IMR-90 (cell line): ENCODE data around the gene GPC5. TPM values are rescaled to one million over a fixed set of nuclear protein-coding genes. Genes with fewer than 3 reads are reported as not detected.

Experiments used
- ATAC-seq: fragments of 200-7000 bp; cut with Tn5 transposase; 2 replicates; pipeline ENCODE4 v1.9.1; 2020; ENCODE audit warnings: low read depth, mild to moderate bottlenecking, moderate library complexity
- BruUV-seq: library from RNA; stranded (reverse); fragments of 400-500 nt; replicated peaks from 2 replicates; lab custom pipeline; 2021; lab: Mats Ljungman, UMichigan
- CTCF ChIA-PET: fragments of 300-600 bp; formaldehyde crosslinking; extraction: SDS; loops from one replicate; lab custom pipeline; 2021; ENCODE audit warnings: antibody characterized with exemption; lab: Yijun Ruan, JAX
- POLR2A ChIA-PET: fragments of 300-600 bp; sonication (Branson Sonifier 250); formaldehyde crosslinking; loops from one replicate; lab custom pipeline; 2022; ENCODE audit warnings: antibody characterized with exemption; ENCODE audit not compliant: unreplicated experiment; lab: Charles Lee
- DNase-seq: peaks from one replicate; pipeline ENCODE4 v3.0.0; 2013
- H2AFZ ChIP-seq: replicated peaks from 2 replicates; pipeline ENCODE3; 2013; ENCODE audit warnings: low read length, mild to moderate bottlenecking; ENCODE audit not compliant: poor library complexity
- H2AK5ac ChIP-seq: 2 replicates; pipeline ENCODE4 v1.6.1; 2013; ENCODE audit warnings: low read depth, low read length, inconsistent platforms
- H2AK9ac ChIP-seq: replicated peaks from 2 replicates; pipeline ENCODE3; 2013; ENCODE audit warnings: mild to moderate bottlenecking, low read depth, low read length, moderate library complexity; ENCODE audit not compliant: poor library complexity
- H2BK120ac ChIP-seq: 2 replicates; pipeline ENCODE4 v1.6.1; 2013; ENCODE audit warnings: low read depth, low read length, inconsistent platforms
- H2BK15ac ChIP-seq: 3 replicates; pipeline ENCODE4 v1.6.1; 2013; ENCODE audit warnings: low read depth, low read length, inconsistent platforms
- H2BK20ac ChIP-seq: 2 replicates; pipeline ENCODE4 v1.6.1; 2013; ENCODE audit warnings: low read depth, mild to moderate bottlenecking, inconsistent platforms, low read length, moderate library complexity
- H2BK5ac ChIP-seq: 2 replicates; pipeline ENCODE4 v1.6.1; 2013; ENCODE audit warnings: mild to moderate bottlenecking, low read depth, low read length, inconsistent platforms; ENCODE audit not compliant: poor library complexity, severe bottlenecking
- H3K14ac ChIP-seq: replicated peaks from 2 replicates; pipeline ENCODE4 v1.6.1; 2013; ENCODE audit warnings: low read depth, low read length, inconsistent platforms
- H3K18ac ChIP-seq: 2 replicates; pipeline ENCODE4 v1.6.1; 2013; ENCODE audit warnings: low read depth, low read length, control low read depth
- H3K23ac ChIP-seq: 2 replicates; pipeline ENCODE4 v1.6.1; 2013; ENCODE audit warnings: low read depth, low read length, inconsistent platforms
- H3K27ac ChIP-seq: 2 replicates; pipeline ENCODE4 v1.5.1; 2013; ENCODE audit warnings: mild to moderate bottlenecking, control low read depth, low read length; ENCODE audit not compliant: insufficient read depth
- H3K27me3 ChIP-seq: 2 replicates; pipeline ENCODE4 v1.6.1; 2013; ENCODE audit warnings: low read length; ENCODE audit not compliant: control insufficient read depth, insufficient read depth
- H3K36me3 ChIP-seq: 2 replicates; pipeline ENCODE4 v1.6.1; 2013; ENCODE audit warnings: low read length, mixed read lengths; ENCODE audit not compliant: control insufficient read depth, insufficient read depth
- H3K4ac ChIP-seq: 2 replicates; pipeline ENCODE4 v1.6.1; 2013; ENCODE audit warnings: low read depth, low read length, inconsistent platforms
- H3K4me1 ChIP-seq: 2 replicates; pipeline ENCODE4 v1.6.1; 2013; ENCODE audit warnings: low read length, mixed read lengths; ENCODE audit not compliant: control insufficient read depth, insufficient read depth
- H3K4me2 ChIP-seq: 2 replicates; pipeline ENCODE4 v1.6.1; 2013; ENCODE audit warnings: low read depth, mild to moderate bottlenecking, control low read depth, low read length, moderate library complexity
- H3K4me3 ChIP-seq: 2 replicates; pipeline ENCODE4 v1.5.1; 2013; ENCODE audit warnings: low read depth, mild to moderate bottlenecking, control low read depth, low read length, moderate library complexity; ENCODE audit not compliant: insufficient read depth
- H3K56ac ChIP-seq: 2 replicates; pipeline ENCODE4 v1.6.1; 2013; ENCODE audit warnings: low read length, inconsistent platforms; ENCODE audit not compliant: insufficient read depth; ENCODE audit errors: extremely low read depth
- H3K79me1 ChIP-seq, 2 experiments: 2 replicates each; pipeline ENCODE4 v1.6.1; 2013; ENCODE audit warnings: low read length in 2 of 2, inconsistent platforms in 1 of 2, low read depth in 1 of 2
- H3K9ac ChIP-seq: 2 replicates; pipeline ENCODE4 v1.6.1; 2013; ENCODE audit warnings: low read depth, low read length, control low read depth
- H3K9me1 ChIP-seq: 2 replicates; pipeline ENCODE4 v1.6.1; 2013; ENCODE audit warnings: low read length, inconsistent platforms; ENCODE audit not compliant: insufficient read depth
- H3K9me3 ChIP-seq: 2 replicates; pipeline ENCODE4 v1.6.1; 2013; ENCODE audit warnings: low read length; ENCODE audit not compliant: control insufficient read depth, insufficient read depth
- H4K20me1 ChIP-seq: 2 replicates; pipeline ENCODE4 v1.6.1; 2013; ENCODE audit warnings: low read length, inconsistent platforms; ENCODE audit not compliant: insufficient read depth
- H4K5ac ChIP-seq: 2 replicates; pipeline ENCODE4 v1.6.1; 2013; ENCODE audit warnings: mild to moderate bottlenecking, low read depth, low read length, control low read depth
- H4K8ac ChIP-seq, 2 experiments: 2 replicates each; pipeline ENCODE4 v1.6.1; 2013; ENCODE audit warnings: low read depth in 2 of 2, low read length in 2 of 2, control low read depth in 1 of 2, inconsistent platforms in 1 of 2
- H4K91ac ChIP-seq: 2 replicates; pipeline ENCODE4 v1.6.1; 2013; ENCODE audit warnings: low read depth, low read length, inconsistent platforms; ENCODE audit not compliant: insufficient read depth
- BHLHE40 ChIP-seq: fragments of 150-350 bp; IDR thresholded peaks from 2 replicates; pipeline ENCODE4 v1.6.1; 2016; ENCODE audit warnings: mild to moderate bottlenecking, low read depth, low read length
- CEBPB ChIP-seq: IDR thresholded peaks from 2 replicates; pipeline ENCODE4 v1.6.1; 2012; ENCODE audit warnings: low read depth, low read length, improper control_type of control experiment
- CHD1 ChIP-seq: IDR thresholded peaks from 2 replicates; pipeline ENCODE4 v1.6.1; 2012; ENCODE audit warnings: low read depth, low read length, improper control_type of control experiment
- ELK1 ChIP-seq: fragments of 150-350 bp; IDR thresholded peaks from 2 replicates; pipeline ENCODE4 v1.6.1; 2016; ENCODE audit warnings: low read depth, mild to moderate bottlenecking, low read length, moderate library complexity, borderline replicate concordance
- FOS ChIP-seq: fragments of 150-350 bp; IDR thresholded peaks from 2 replicates; pipeline ENCODE4 v1.6.1; 2016; ENCODE audit warnings: low read depth, low read length
- MAFK ChIP-seq: IDR thresholded peaks from 2 replicates; pipeline ENCODE4 v1.6.1; 2012; ENCODE audit warnings: low read depth, low read length, improper control_type of control experiment
- MAZ ChIP-seq: IDR thresholded peaks from 2 replicates; pipeline ENCODE4 v1.6.1; 2012; ENCODE audit warnings: low read depth, mild to moderate bottlenecking, low read length, improper control_type of control experiment, moderate library complexity, borderline replicate concordance
- MXI1 ChIP-seq: IDR thresholded peaks from 2 replicates; pipeline ENCODE4 v1.6.1; 2012; ENCODE audit warnings: low read depth, mild to moderate bottlenecking, low read length, moderate library complexity, borderline replicate concordance
- NFE2L2 ChIP-seq: fragments of 150-350 bp; IDR thresholded peaks from 2 replicates; pipeline ENCODE4 v1.6.1; 2016; ENCODE audit warnings: low read depth, mild to moderate bottlenecking, low read length
- POLR2A ChIP-seq: IDR thresholded peaks from 2 replicates; pipeline ENCODE4 v1.6.1; 2012; ENCODE audit warnings: mild to moderate bottlenecking, low read depth, low read length
- RAD21 ChIP-seq: IDR thresholded peaks from 2 replicates; pipeline ENCODE4 v1.6.1; 2012; ENCODE audit warnings: low read length, improper control_type of control experiment
- RCOR1 ChIP-seq: IDR thresholded peaks from 2 replicates; pipeline ENCODE4 v1.6.1; 2012; ENCODE audit warnings: mild to moderate bottlenecking, low read length, improper control_type of control experiment; ENCODE audit not compliant: insufficient replicate concordance
- RFX5 ChIP-seq: IDR thresholded peaks from 2 replicates; pipeline ENCODE4 v1.8.0; 2012; ENCODE audit warnings: low read depth, mild to moderate bottlenecking, low read length, moderate library complexity
- SMC3 ChIP-seq: fragments of 150-350 bp; IDR thresholded peaks from 2 replicates; pipeline ENCODE4 v1.6.1; 2016; ENCODE audit warnings: low read depth, mild to moderate bottlenecking, antibody characterized with exemption, low read length, moderate library complexity
- USF2 ChIP-seq: fragments of 150-350 bp; IDR thresholded peaks from 2 replicates; pipeline ENCODE4 v1.6.1; 2017; ENCODE audit warnings: mild to moderate bottlenecking, antibody characterized with exemption, low read length, low read depth
- dilution Hi-C: fragments of 300-500 bp; cut with HindIII; formaldehyde crosslinking; loops from one replicate; pipeline ENCODE4 v1.14.3; 2018; ENCODE audit warnings: low sequenced_read_pairs; ENCODE audit not compliant: unreplicated experiment
- in situ Hi-C: fragments of 300-500 bp; cut with MboI; formaldehyde crosslinking; loops from 3 replicates; pipeline ENCODE4 v1.14.3; 2019; ENCODE audit warnings: low sequenced_read_pairs, inconsistent platforms, mixed read lengths
- intact Hi-C: fragments of 100-400 bp; cut with micrococcal nuclease; formaldehyde crosslinking; loops from 2 replicates; pipeline ENCODE4 v1.10.0; 2022
- polyA plus RNA-seq, 3 experiments: library from polyadenylated mRNA; depleted of rRNA; stranded (reverse); fragments of >200 nt; gene quantifications; 2 replicates each; pipeline ENCODE4 v1.2.3, GENCODE V29; 2012; ENCODE audit warnings: low replicate concordance in 1 of 3
- total RNA-seq: library from RNA; depleted of rRNA; stranded (reverse); fragments of >200 nt; gene quantifications from 2 replicates; pipeline ENCODE4 v1.2.3, GENCODE V29; 2012
- TF ChIP-seq, protein P1 (sequence below): conservative IDR thresholded peaks from 2 replicates; pipeline ENCODE4 v1.5.1; 2012; ENCODE audit warnings: mild to moderate bottlenecking, low read depth, low read length, improper control_type of control experiment

The GPC5 gene
- total and polyA plus RNA-seq, 2 of the 4 experiments (the other 2 are of a cell fraction) = 0.94 to 1.8 TPM

GRCh38 chr13:92101801-92102200, 703.4 kb downstream of the GPC5 start:
- no peaks in the 10 kb centered on the region for H3K9me1 ChIP-seq
- no peak for TF ChIP-seq MXI1
- TF ChIP-seq USF2 = no peak
- TF ChIP-seq RAD21 = no peak
- TF ChIP-seq CEBPB = no peak
- no peak for TF ChIP-seq RCOR1
- TF ChIP-seq RFX5 = no peak
- no peak for TF ChIP-seq SMC3
- TF ChIP-seq POLR2A = no peak
- TF ChIP-seq FOS = no peak
- no peak for TF ChIP-seq MAFK
- no peak for TF ChIP-seq ELK1
- no peak for TF ChIP-seq BHLHE40
- TF ChIP-seq, protein P1, sequence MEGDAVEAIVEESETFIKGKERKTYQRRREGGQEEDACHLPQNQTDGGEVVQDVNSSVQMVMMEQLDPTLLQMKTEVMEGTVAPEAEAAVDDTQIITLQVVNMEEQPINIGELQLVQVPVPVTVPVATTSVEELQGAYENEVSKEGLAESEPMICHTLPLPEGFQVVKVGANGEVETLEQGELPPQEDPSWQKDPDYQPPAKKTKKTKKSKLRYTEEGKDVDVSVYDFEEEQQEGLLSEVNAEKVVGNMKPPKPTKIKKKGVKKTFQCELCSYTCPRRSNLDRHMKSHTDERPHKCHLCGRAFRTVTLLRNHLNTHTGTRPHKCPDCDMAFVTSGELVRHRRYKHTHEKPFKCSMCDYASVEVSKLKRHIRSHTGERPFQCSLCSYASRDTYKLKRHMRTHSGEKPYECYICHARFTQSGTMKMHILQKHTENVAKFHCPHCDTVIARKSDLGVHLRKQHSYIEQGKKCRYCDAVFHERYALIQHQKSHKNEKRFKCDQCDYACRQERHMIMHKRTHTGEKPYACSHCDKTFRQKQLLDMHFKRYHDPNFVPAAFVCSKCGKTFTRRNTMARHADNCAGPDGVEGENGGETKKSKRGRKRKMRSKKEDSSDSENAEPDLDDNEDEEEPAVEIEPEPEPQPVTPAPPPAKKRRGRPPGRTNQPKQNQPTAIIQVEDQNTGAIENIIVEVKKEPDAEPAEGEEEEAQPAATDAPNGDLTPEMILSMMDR = no peak
- TF ChIP-seq CHD1 = no peak
- TF ChIP-seq NFE2L2 = no peak
- TF ChIP-seq MAZ = no peak
- H3K4me1 ChIP-seq = no peaks in the 10 kb centered on the region
- dilution Hi-C loops = no loop called here
- no peak overlapping the region for H3K4ac ChIP-seq
- POLR2A ChIA-PET = no interaction called here
- in situ Hi-C loops = no loop called here
- no peaks in the 10 kb centered on the region for H3K9me3 ChIP-seq
- no peaks in the 10 kb centered on the region for H4K20me1 ChIP-seq
- no peak overlapping the region for H3K9ac ChIP-seq
- no peak overlapping the region for H3K14ac ChIP-seq
- H3K27ac ChIP-seq = no peak overlapping the region
- ATAC-seq (no peak), DNase-seq (no peak)
- no peak overlapping the region for H2AFZ ChIP-seq
- H4K8ac ChIP-seq = no peak overlapping the region
- H3K23ac ChIP-seq = no peak overlapping the region
- no peaks in the 10 kb centered on the region for H3K27me3 ChIP-seq
- H4K91ac ChIP-seq = no peak overlapping the region
- H3K18ac ChIP-seq = no peak overlapping the region
- no peak overlapping the region for H4K5ac ChIP-seq
- intact Hi-C loops = no loop called here
- no peak overlapping the region for H2BK20ac ChIP-seq
- no peak overlapping the region for H2BK5ac ChIP-seq
- no peak overlapping the region for H2BK120ac ChIP-seq
- CTCF ChIA-PET = no interaction called here
- no peaks in the 10 kb centered on the region for H3K79me1 ChIP-seq
- H3K4me2 ChIP-seq = no peak overlapping the region
- no peak overlapping the region for H2BK15ac ChIP-seq
- no peak overlapping the region for H2AK9ac ChIP-seq
- no peak overlapping the region for H2AK5ac ChIP-seq
- H3K56ac ChIP-seq = no peak overlapping the region
- no TSS peak for BruUV-seq
- H3K4me3 ChIP-seq = no peak overlapping the region
- H3K36me3 ChIP-seq = no peaks in the 10 kb centered on the region
